Measurements from ENCODE around the gene LRRN4. TPM values are rescaled to one million over a fixed set of nuclear protein-coding genes. Genes with fewer than 3 reads are reported as not detected.
"Not testable (repeated sequence)": the region's sequence is repeated elsewhere in the genome, so short reads cannot be mapped to it uniquely, and the experiment has no call there.

LRRN4 gene
- total RNA-seq, 2 donors from 2014 or later: not detected

DNA sequence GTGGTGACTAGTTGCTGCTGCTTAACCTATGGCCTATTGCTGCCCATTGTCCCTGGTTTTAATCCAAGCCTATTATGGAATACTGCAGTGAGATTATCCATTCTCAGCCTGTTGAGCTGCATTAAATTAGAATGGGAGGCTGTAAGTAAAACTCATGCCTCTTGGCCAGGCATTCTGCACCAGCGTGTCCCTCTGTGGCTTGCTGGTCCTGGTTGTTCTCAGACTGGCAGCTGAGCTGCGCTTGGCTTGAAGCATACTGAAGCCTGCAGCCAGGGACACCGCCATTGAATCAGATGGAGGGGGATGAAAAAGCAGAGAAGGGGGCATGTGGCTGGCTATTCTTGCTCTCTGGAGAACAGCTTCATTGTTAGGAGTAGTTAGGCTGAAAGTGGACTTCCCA lies 15.6 kb downstream of the LRRN4 start:
- H3K9me3 ChIP-seq (ENCODE audit: control insufficient read depth, low read length, poor library complexity, severe bottlenecking): no peaks in the 10 kb centered on the region
- H3K27ac Mint-ChIP-seq: no peak overlapping the region
- H3K36me3 Mint-ChIP-seq (ENCODE audit: low read depth): peaks cover 7% of the 10 kb centered on the region
- no peak overlapping the region for H3K4me3 Mint-ChIP-seq
- H3K4me1 Mint-ChIP-seq: peaks cover 4% of the 10 kb centered on the region
- no peak for ATAC-seq
- no peaks in the 10 kb centered on the region for H3K27me3 Mint-ChIP-seq
- no peak for DNase-seq

DNA sequence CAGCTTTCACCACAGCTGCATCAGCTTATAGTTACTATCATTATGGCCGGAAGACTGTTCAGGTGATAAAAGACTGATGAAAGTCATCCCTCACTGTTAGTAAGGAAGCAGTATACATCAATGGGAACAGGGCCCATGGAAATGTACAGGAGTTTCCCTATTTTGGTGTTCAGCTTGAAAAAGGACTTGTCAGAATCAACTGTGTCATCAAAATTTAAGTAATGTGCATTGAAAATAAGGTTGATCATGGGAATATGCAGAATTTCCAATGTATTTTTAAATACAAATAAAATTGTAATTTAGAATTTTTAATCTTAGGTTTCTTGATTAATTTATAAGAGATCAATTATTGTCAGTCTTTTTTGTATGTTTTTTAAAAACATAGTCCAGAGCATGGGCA lies 16.8 kb downstream of the LRRN4 start:
- H3K27me3 Mint-ChIP-seq: no peaks in the 10 kb centered on the region
- peaks cover 4% of the 10 kb centered on the region for H3K4me1 Mint-ChIP-seq
- H3K36me3 Mint-ChIP-seq (ENCODE audit: low read depth): peaks cover 7% of the 10 kb centered on the region
- DNase-seq (no peak), ATAC-seq (no peak)
- H3K9me3 ChIP-seq (ENCODE audit: control insufficient read depth, low read length, poor library complexity, severe bottlenecking): no peaks in the 10 kb centered on the region
- H3K27ac Mint-ChIP-seq: no peak overlapping the region
- no peak overlapping the region for H3K4me3 Mint-ChIP-seq

DNA sequence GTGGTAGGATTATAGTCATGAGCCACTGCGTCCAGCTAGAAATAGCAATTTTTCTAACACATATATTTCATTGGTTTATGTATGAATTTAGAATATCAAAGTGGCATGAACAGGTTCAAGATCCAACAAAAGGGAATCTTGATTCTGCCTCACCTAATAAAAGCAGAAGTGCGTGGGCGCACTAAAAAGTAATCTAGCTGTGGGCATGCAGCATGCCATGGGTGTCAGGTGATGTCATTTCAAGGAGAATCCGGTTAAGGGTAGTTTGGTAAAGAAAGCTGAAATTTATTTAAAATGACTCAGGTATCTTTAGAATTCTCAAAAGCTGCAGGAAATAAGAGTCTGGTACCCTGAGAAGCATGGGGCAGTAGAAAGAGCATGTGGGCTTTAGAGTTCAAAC lies 17.6 kb downstream of the LRRN4 start:
- ATAC-seq: no peak
- Mint-ChIP-seq H3K27me3 (no peaks in the 10 kb centered on the region), H3K27ac (no peak overlapping the region), H3K4me3 (no peak overlapping the region), H3K36me3 (ENCODE audit: low read depth) (peaks cover 7% of the 10 kb centered on the region), H3K4me1 (peaks cover 4% of the 10 kb centered on the region)
- DNase-seq: no peak
- H3K9me3 ChIP-seq (ENCODE audit: control insufficient read depth, low read length, poor library complexity, severe bottlenecking): no peaks in the 10 kb centered on the region

- no peaks in the 10 kb centered on the region for H3K9me3 ChIP-seq (ENCODE audit: control insufficient read depth, low read length, poor library complexity, severe bottlenecking)
- Mint-ChIP-seq H3K27ac (peak overlapping the region; percentile 49), H3K4me3 (no peak overlapping the region), H3K36me3 (ENCODE audit: low read depth) (peaks cover 4% of the 10 kb centered on the region), H3K4me1 (peaks cover 5% of the 10 kb centered on the region), H3K27me3 (no peaks in the 10 kb centered on the region)
- ATAC-seq (no peak), DNase-seq (no peak)
Observed at GRCh38 chr20:6034134-6034969, 19.5 kb downstream of the LRRN4 start.

GRCh38 chr20:6032907-6033306 lies 21.0 kb downstream of the LRRN4 start:
- not testable (repeated sequence) for DNase-seq; H3K4me3 Mint-ChIP-seq; H3K27me3 Mint-ChIP-seq; H3K9me3 ChIP-seq (ENCODE audit: control insufficient read depth, low read length, poor library complexity, severe bottlenecking); H3K4me1 Mint-ChIP-seq; H3K36me3 Mint-ChIP-seq (ENCODE audit: low read depth); ATAC-seq
- peak overlapping the region; percentile 39 for H3K27ac Mint-ChIP-seq

GRCh38 chr20:6030453-6031080 lies 23.3 kb downstream of the LRRN4 start:
- Mint-ChIP-seq H3K27ac (peak overlapping the region; percentile 43), H3K27me3 (no peaks in the 10 kb centered on the region), H3K4me1 (peaks cover 15% of the 10 kb centered on the region), H3K36me3 (ENCODE audit: low read depth) (peaks cover 8% of the 10 kb centered on the region), H3K4me3 (no peak overlapping the region)
- ATAC-seq (no peak), DNase-seq (no peak)
- no peaks in the 10 kb centered on the region for H3K9me3 ChIP-seq (ENCODE audit: control insufficient read depth, low read length, poor library complexity, severe bottlenecking)

DNA sequence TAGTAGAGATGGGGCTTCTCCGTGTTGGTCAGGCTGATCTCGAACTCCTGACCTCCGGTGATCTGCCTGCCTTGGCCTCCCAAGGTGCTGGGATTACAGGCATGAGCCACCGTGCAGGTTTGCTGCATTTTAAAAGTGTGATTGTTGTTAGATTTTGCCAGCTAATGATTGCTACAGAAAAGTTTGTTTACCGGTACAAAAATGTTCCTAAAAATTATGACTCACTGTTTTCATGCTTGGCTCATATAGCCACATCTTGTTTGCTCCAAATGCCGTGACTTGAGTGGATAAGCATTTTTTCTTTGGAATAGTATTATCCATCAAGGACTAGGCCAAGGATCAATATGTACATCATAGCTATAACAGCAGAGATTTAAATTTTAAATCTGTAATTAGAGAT lies 24.3 kb downstream of the LRRN4 start:
- H3K27me3 Mint-ChIP-seq: no peaks in the 10 kb centered on the region
- peaks cover 7% of the 10 kb centered on the region for H3K36me3 Mint-ChIP-seq (ENCODE audit: low read depth)
- H3K4me3 Mint-ChIP-seq: no peak overlapping the region
- ATAC-seq (no peak), DNase-seq (no peak)
- H3K9me3 ChIP-seq (ENCODE audit: control insufficient read depth, low read length, poor library complexity, severe bottlenecking): no peaks in the 10 kb centered on the region
- H3K4me1 Mint-ChIP-seq: peaks cover 16% of the 10 kb centered on the region
- H3K27ac Mint-ChIP-seq: no peak overlapping the region

GRCh38 chr20:6028818-6029217 lies 25.0 kb downstream of the LRRN4 start:
- Mint-ChIP-seq H3K4me3 (no peak overlapping the region), H3K36me3 (ENCODE audit: low read depth) (peaks cover 8% of the 10 kb centered on the region), H3K27me3 (no peaks in the 10 kb centered on the region), H3K27ac (no peak overlapping the region), H3K4me1 (peaks cover 14% of the 10 kb centered on the region)
- no peaks in the 10 kb centered on the region for H3K9me3 ChIP-seq (ENCODE audit: control insufficient read depth, low read length, poor library complexity, severe bottlenecking)
- DNase-seq (no peak), ATAC-seq (no peak)

- H3K36me3 Mint-ChIP-seq (ENCODE audit: low read depth): peaks cover 8% of the 10 kb centered on the region
Observed at GRCh38 chr20:6026051-6026450, 27.8 kb downstream of the LRRN4 start.

DNA sequence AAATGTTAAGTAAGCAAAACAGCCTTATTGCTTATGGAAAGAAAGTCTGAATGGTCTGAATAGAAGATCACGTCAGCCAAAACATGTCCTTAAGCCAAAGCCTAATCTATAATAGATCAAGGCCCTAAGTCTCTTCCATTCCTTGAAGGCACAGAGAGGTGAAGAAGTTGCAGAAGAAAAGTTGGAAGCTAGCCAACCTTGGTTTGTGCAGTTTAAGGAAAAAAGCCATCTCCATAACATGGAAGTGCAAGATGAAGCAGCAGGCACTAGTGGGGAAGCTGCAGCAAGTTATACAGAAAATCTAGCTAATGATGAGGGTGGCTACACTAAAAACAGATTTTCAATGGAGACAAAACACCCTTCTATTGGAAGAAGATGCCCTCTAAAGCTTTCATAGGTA lies 29.1 kb downstream of the LRRN4 start:
- Mint-ChIP-seq H3K36me3 (ENCODE audit: low read depth) (peaks cover 8% of the 10 kb centered on the region), H3K4me3 (no peak overlapping the region)

More at GRCh38 chr20:6026051-6026450, 27.8 kb downstream of the LRRN4 start:
- no peak for ATAC-seq
- DNase-seq: no peak
- H3K4me1 Mint-ChIP-seq: peaks cover 19% of the 10 kb centered on the region
- no peaks in the 10 kb centered on the region for H3K27me3 Mint-ChIP-seq
- no peak overlapping the region for H3K4me3 Mint-ChIP-seq
- H3K9me3 ChIP-seq (ENCODE audit: control insufficient read depth, low read length, poor library complexity, severe bottlenecking): no peaks in the 10 kb centered on the region
- no peak overlapping the region for H3K27ac Mint-ChIP-seq

GRCh38 chr20:6017880-6018279 lies 36.0 kb downstream of the LRRN4 start:
- DNase-seq (no peak), ATAC-seq (no peak)
- Mint-ChIP-seq H3K4me3 (no peak overlapping the region), H3K27ac (no peak overlapping the region), H3K27me3 (no peaks in the 10 kb centered on the region), H3K4me1 (peaks cover 34% of the 10 kb centered on the region), H3K36me3 (ENCODE audit: low read depth) (peaks cover 7% of the 10 kb centered on the region)
- H3K9me3 ChIP-seq (ENCODE audit: control insufficient read depth, low read length, poor library complexity, severe bottlenecking): no peaks in the 10 kb centered on the region

More for the DNA sequence above, 29.1 kb downstream of the LRRN4 start:
- no peak for DNase-seq
- H3K9me3 ChIP-seq (ENCODE audit: control insufficient read depth, low read length, poor library complexity, severe bottlenecking): no peaks in the 10 kb centered on the region
- Mint-ChIP-seq H3K27ac (no peak overlapping the region), H3K4me1 (peaks cover 20% of the 10 kb centered on the region), H3K27me3 (no peaks in the 10 kb centered on the region)
- no peak for ATAC-seq

DNA sequence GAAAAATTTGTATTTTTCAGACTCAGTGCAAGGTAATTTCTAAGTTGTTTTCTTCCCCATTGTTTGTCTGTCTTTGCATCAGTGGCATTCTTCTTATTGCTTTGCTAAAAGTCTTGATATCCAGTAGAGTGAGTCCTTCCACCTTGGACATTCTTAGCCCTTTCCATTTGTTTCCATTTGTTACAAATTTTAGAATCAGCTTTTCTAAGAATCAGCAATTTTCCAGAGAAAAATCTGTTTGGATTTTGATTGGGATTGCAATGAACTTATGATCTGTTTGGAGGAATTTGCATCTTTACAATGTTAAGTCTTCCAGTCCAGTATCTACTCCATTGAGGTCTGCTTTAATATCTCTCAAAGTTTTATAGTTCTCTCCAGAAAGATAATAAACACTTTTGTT lies 36.4 kb downstream of the LRRN4 start:
- no peaks in the 10 kb centered on the region for H3K9me3 ChIP-seq (ENCODE audit: control insufficient read depth, low read length, poor library complexity, severe bottlenecking)
- ATAC-seq (no peak), DNase-seq (no peak)
- Mint-ChIP-seq H3K27ac (no peak overlapping the region), H3K4me1 (peaks cover 35% of the 10 kb centered on the region), H3K4me3 (no peak overlapping the region), H3K27me3 (no peaks in the 10 kb centered on the region), H3K36me3 (ENCODE audit: low read depth) (peaks cover 11% of the 10 kb centered on the region)

DNA sequence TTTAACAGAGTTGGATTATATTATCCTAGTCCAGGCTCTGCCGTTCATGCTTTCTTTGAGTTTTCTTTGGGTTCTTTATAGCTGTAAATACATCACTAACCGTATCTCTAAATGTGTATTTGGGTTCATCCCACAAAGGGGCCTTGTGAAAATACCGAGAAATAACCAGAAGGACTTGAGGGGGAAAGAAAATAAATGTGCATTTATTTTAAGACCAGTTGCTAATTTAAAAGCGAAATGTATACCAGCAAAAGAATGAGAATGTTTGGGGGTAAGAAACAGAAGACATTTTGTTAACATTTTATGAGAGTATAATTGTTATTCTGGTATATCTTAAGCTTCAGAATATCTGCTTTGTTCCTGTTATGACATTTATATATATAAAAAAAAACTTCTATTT lies 38.9 kb downstream of the LRRN4 start:
- no peaks in the 10 kb centered on the region for H3K9me3 ChIP-seq (ENCODE audit: control insufficient read depth, low read length, poor library complexity, severe bottlenecking)
- Mint-ChIP-seq H3K36me3 (ENCODE audit: low read depth) (peaks cover 21% of the 10 kb centered on the region), H3K4me3 (no peak overlapping the region), H3K4me1 (peaks cover 36% of the 10 kb centered on the region), H3K27me3 (no peaks in the 10 kb centered on the region), H3K27ac (no peak overlapping the region)
- DNase-seq: no peak
- no peak for ATAC-seq

DNA sequence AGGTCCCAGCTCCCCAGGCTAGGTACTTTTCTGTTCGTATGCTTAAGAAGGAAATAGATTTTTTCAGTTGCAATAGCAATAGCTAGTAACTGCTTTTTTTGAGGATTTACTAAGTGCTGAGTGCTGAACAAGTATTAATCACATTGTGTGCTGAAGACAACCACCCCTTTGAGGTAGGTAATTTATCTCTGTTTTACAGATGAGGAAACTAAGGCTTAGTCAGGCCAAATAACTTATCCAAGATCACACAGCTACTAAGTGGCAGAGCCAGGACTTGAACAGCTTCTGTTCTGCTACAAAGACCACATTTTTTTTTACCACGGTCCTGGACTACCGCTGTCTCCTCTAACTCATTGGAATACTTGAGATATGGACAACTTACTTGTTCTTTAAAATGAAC lies 39.8 kb downstream of the LRRN4 start:
- Mint-ChIP-seq H3K27ac (peak overlapping the region; percentile 86), H3K36me3 (ENCODE audit: low read depth) (peaks cover 21% of the 10 kb centered on the region), H3K27me3 (no peaks in the 10 kb centered on the region), H3K4me3 (no peak overlapping the region), H3K4me1 (peaks cover 36% of the 10 kb centered on the region)
- no peak for DNase-seq
- no peak for ATAC-seq
- H3K9me3 ChIP-seq (ENCODE audit: control insufficient read depth, low read length, poor library complexity, severe bottlenecking): no peaks in the 10 kb centered on the region

All from T-helper 17 cell (primary cell).